Breast epithelium (tissue), 4 donors: Measurements from ENCODE around the gene CLDND2. TPM values are rescaled to one million over a fixed set of nuclear protein-coding genes. Genes with fewer than 3 reads are reported as not detected.

Experiments used
- DNase-seq, 2 donors: peaks; one replicate each; pipeline ENCODE4 v3.0.0-alpha.2; 2019; ENCODE audit warnings: low spot score in 2 of 2
- H3K27ac ChIP-seq, 2 donors: fragments of 200-600 bp; sonication (generic) in 1 of 2; one replicate each; pipeline ENCODE4 v1.5.1; 2016 to 2019; ENCODE audit warnings: mild to moderate bottlenecking in 1 of 2
- H3K27me3 ChIP-seq, 2 donors: fragments of 200-600 bp; sonication (generic) in 1 of 2; one replicate each; pipeline versions ENCODE4 v1.5.1 to v1.6.0; 2017 to 2019; ENCODE audit warnings: control low read depth in 1 of 2, mild to moderate bottlenecking in 1 of 2
- H3K36me3 ChIP-seq: fragments of 200-600 bp; one replicate; pipeline ENCODE4 v1.5.1; 2019
- H3K4me1 ChIP-seq, 2 donors: fragments of 200-600 bp; sonication (generic); one replicate each; pipeline ENCODE4 v1.5.1; 2016 to 2019; ENCODE audit warnings: control low read depth in 1 of 2
- H3K4me3 ChIP-seq, 3 donors: fragments of 200-600 bp; sonication (generic); 1 replicate in 2 of 3; 2 replicates in 1 of 3; pipeline ENCODE4 v1.5.1; 2016 to 2019; ENCODE audit warnings: mild to moderate bottlenecking in 3 of 3, moderate library complexity in 2 of 3
- H3K9me3 ChIP-seq, 2 donors: fragments of 200-600 bp; sonication (generic) in 1 of 2; one replicate each; pipeline ENCODE4 v1.5.1; 2016 to 2019; ENCODE audit warnings: control low read depth in 1 of 2
- CTCF ChIP-seq, 3 donors: fragments of 450-650 bp; IDR thresholded peaks; one replicate each; pipeline ENCODE4 v1.5.1; 2016 to 2017; ENCODE audit warnings: antibody characterized with exemption in 3 of 3, mild to moderate bottlenecking in 3 of 3, moderate library complexity in 3 of 3
- POLR2A ChIP-seq: fragments of 450-650 bp; IDR thresholded peaks from one replicate; pipeline ENCODE4 v1.6.1; 2016; ENCODE audit warnings: antibody characterized with exemption, mild to moderate bottlenecking, moderate library complexity
- POLR2AphosphoS5 ChIP-seq, 3 donors: sonication (generic); formaldehyde crosslinking; IDR thresholded peaks; one replicate each; pipeline ENCODE4 v1.6.1; 2017; ENCODE audit warnings: antibody characterized with exemption in 3 of 3
- intact Hi-C: fragments of 100-400 bp; cut with DNase I; formaldehyde crosslinking; loops from one replicate; pipeline ENCODE4 v1.15.1; 2023; ENCODE audit warnings: low total_unique reads
- total RNA-seq, 3 donors: library from RNA; depleted of rRNA; stranded (reverse); fragments of >200 nt; gene quantifications; one replicate each; pipeline ENCODE4 v1.1.0, GENCODE V29; 2016

Gene CLDND2
- total RNA-seq, 3 donors from 2014 or later: not detected

GRCh38 chr19:51338563-51339312 is 30.1 kb downstream of the CLDND2 start:
- peak overlapping the region; percentile 45 to 82 for H3K27ac ChIP-seq
- no peaks in the 10 kb centered on the region for H3K9me3 ChIP-seq
- no peaks in the 10 kb centered on the region for H3K27me3 ChIP-seq
- intact Hi-C loops: no loop called here
- no peaks in the 10 kb centered on the region for H3K4me1 ChIP-seq
- H3K36me3 ChIP-seq: no peaks in the 10 kb centered on the region
- peak; percentile 74 to 85 for DNase-seq
- TF ChIP-seq POLR2AphosphoS5 (IDR thresholded peaks at IDR 0.05): peak in 1 of 3 donors; percentile 7
- TF ChIP-seq CTCF (IDR thresholded peaks at IDR 0.05): peak; percentile 82 to 89 (median 88)
- TF ChIP-seq POLR2A: no peak
- peak overlapping the region; percentile 49 to 80 (median 67) for H3K4me3 ChIP-seq

GRCh38 chr19:51337861-51338562 is 30.8 kb downstream of the CLDND2 start:
- no peaks in the 10 kb centered on the region for H3K4me1 ChIP-seq
- H3K27ac ChIP-seq: no peak overlapping the region

GRCh38 chr19:51337141-51337860 is 31.5 kb downstream of the CLDND2 start:
- H3K36me3 ChIP-seq: no peaks in the 10 kb centered on the region
- TF ChIP-seq CTCF (IDR thresholded peaks at IDR 0.05): no peak
- no peak for TF ChIP-seq POLR2A
- no peak for TF ChIP-seq POLR2AphosphoS5 (IDR thresholded peaks at IDR 0.05)
- intact Hi-C loops: no loop called here

More at GRCh38 chr19:51337861-51338562, 30.8 kb downstream of the CLDND2 start:
- no peak for DNase-seq
- H3K9me3 ChIP-seq: no peaks in the 10 kb centered on the region
- H3K27me3 ChIP-seq: no peaks in the 10 kb centered on the region
- H3K4me3 ChIP-seq: no peak overlapping the region
- intact Hi-C loops: no loop called here
- no peaks in the 10 kb centered on the region for H3K36me3 ChIP-seq
- TF ChIP-seq CTCF (IDR thresholded peaks at IDR 0.05) (no peak), POLR2A (no peak), POLR2AphosphoS5 (IDR thresholded peaks at IDR 0.05) (no peak)

GRCh38 chr19:51333836-51334460 is 34.9 kb downstream of the CLDND2 start:
- Histone ChIP-seq H3K4me3 (no peak overlapping the region), H3K27ac (no peak overlapping the region), H3K36me3 (no peaks in the 10 kb centered on the region), H3K9me3 (no peaks in the 10 kb centered on the region), H3K4me1 (no peaks in the 10 kb centered on the region), H3K27me3 (peaks cover 0 to 22% of the 10 kb centered on the region in 2 donors)
- TF ChIP-seq POLR2AphosphoS5 (IDR thresholded peaks at IDR 0.05) (no peak), CTCF (IDR thresholded peaks at IDR 0.05) (no peak), POLR2A (no peak)
- intact Hi-C loops: no loop called here
- no peak for DNase-seq

More at GRCh38 chr19:51337141-51337860, 31.5 kb downstream of the CLDND2 start:
- no peaks in the 10 kb centered on the region for H3K4me1 ChIP-seq
- DNase-seq: no peak
- no peak overlapping the region for H3K4me3 ChIP-seq
- no peak overlapping the region for H3K27ac ChIP-seq
- no peaks in the 10 kb centered on the region for H3K9me3 ChIP-seq
- no peaks in the 10 kb centered on the region for H3K27me3 ChIP-seq
